ENCODE results near the gene TUBGCP6.

GRCh38 chr22:50261615-50262459 is 17.0 kb upstream of the TUBGCP6 start, which contains the start of gene MAPK12:
- TF ChIP-seq CTCF (conservative IDR thresholded peaks at IDR 0.05; ENCODE audit: low read depth in 2 of 2) (no peak), EZH2 (IDR thresholded peaks at IDR 0.05; ENCODE audit: low read depth, unreplicated experiment) (no peak)
- TF ChIP-seq, protein P1, sequence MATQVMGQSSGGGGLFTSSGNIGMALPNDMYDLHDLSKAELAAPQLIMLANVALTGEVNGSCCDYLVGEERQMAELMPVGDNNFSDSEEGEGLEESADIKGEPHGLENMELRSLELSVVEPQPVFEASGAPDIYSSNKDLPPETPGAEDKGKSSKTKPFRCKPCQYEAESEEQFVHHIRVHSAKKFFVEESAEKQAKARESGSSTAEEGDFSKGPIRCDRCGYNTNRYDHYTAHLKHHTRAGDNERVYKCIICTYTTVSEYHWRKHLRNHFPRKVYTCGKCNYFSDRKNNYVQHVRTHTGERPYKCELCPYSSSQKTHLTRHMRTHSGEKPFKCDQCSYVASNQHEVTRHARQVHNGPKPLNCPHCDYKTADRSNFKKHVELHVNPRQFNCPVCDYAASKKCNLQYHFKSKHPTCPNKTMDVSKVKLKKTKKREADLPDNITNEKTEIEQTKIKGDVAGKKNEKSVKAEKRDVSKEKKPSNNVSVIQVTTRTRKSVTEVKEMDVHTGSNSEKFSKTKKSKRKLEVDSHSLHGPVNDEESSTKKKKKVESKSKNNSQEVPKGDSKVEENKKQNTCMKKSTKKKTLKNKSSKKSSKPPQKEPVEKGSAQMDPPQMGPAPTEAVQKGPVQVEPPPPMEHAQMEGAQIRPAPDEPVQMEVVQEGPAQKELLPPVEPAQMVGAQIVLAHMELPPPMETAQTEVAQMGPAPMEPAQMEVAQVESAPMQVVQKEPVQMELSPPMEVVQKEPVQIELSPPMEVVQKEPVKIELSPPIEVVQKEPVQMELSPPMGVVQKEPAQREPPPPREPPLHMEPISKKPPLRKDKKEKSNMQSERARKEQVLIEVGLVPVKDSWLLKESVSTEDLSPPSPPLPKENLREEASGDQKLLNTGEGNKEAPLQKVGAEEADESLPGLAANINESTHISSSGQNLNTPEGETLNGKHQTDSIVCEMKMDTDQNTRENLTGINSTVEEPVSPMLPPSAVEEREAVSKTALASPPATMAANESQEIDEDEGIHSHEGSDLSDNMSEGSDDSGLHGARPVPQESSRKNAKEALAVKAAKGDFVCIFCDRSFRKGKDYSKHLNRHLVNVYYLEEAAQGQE (IDR thresholded peaks at IDR 0.05; ENCODE audit: unreplicated experiment), result no peak
